ENCODE data around the gene TAS1R1. TPM values are rescaled to one million over a fixed set of nuclear protein-coding genes. Genes with fewer than 3 reads are reported as not detected.

TAS1R1 gene
- total RNA-seq, 1 experiment from 2014 or later: not detected

GRCh38 chr1:6517435-6517851 lies 37.7 kb upstream of the TAS1R1 start:
- no peak for TF ChIP-seq POLR2AphosphoS5 (IDR thresholded peaks at IDR 0.05; ENCODE audit: low read depth, low read length)
- TF ChIP-seq SIN3A (IDR thresholded peaks at IDR 0.05; ENCODE audit: borderline replicate concordance, insufficient read depth, low read depth, low read length): no peak
- TF ChIP-seq TCF7L2 (IDR thresholded peaks at IDR 0.05; ENCODE audit: low read depth, low read length): no peak
- TF ChIP-seq CTCF (IDR thresholded peaks at IDR 0.05): no peak
- BruUV-seq (replicated peaks): no TSS peak
- Histone ChIP-seq H3K9me3 (ENCODE audit: control insufficient read depth, insufficient read depth, low read depth, low read length) (no peaks in the 10 kb centered on the region), H3K36me3 (ENCODE audit: control insufficient read depth, insufficient read depth, low read length) (no peaks in the 10 kb centered on the region), H3K27ac (ENCODE audit: low read length) (no peak overlapping the region), H3K4me3 (ENCODE audit: low read depth in 2 of 2, low read length in 2 of 2) (no peak overlapping the region), H3K4me1 (ENCODE audit: control insufficient read depth, insufficient read depth, low read length) (peaks cover 8% of the 10 kb centered on the region), H3K27me3 (ENCODE audit: control insufficient read depth, insufficient read depth, low read length) (no peaks in the 10 kb centered on the region)
- no peak for DNase-seq (ENCODE audit: low read depth, low spot score)
- no peak for ATAC-seq
- intact Hi-C loops (cut with micrococcal nuclease; ENCODE audit: unreplicated experiment): no loop called here
- ChIA-PET POLR2A (interaction anchor here (0.6 kb wide), 1 partner anchor 491 kb away, joined by 3 read pairs; no protein-coding TSS in a partner anchor), CTCF (no interaction called here)
- in situ Hi-C loops (cut with HindIII; ENCODE audit: low pct_unique_long_range_greater_than_20kb, low sequenced_read_pairs): no loop called here

GRCh38 chr1:6519491-6519934 lies 35.6 kb upstream of the TAS1R1 start:
- in situ Hi-C loops (cut with HindIII; ENCODE audit: low pct_unique_long_range_greater_than_20kb, low sequenced_read_pairs): no loop called here
- DNase-seq (ENCODE audit: low read depth, low spot score): no peak
- Histone ChIP-seq H3K36me3 (ENCODE audit: control insufficient read depth, insufficient read depth, low read length) (no peaks in the 10 kb centered on the region; the same call in 1 of the 2 replicates), H3K27ac (ENCODE audit: low read length) (no peak overlapping the region), H3K9me3 (ENCODE audit: control insufficient read depth, insufficient read depth, low read depth, low read length) (no peaks in the 10 kb centered on the region), H3K4me1 (ENCODE audit: control insufficient read depth, insufficient read depth, low read length) (peaks cover 8% of the 10 kb centered on the region), H3K27me3 (ENCODE audit: control insufficient read depth, insufficient read depth, low read length) (no peaks in the 10 kb centered on the region), H3K4me3 (ENCODE audit: low read depth in 2 of 2, low read length in 2 of 2) (no peak overlapping the region)
- POLR2A ChIA-PET: no interaction called here
- CTCF ChIA-PET: interaction anchor here (0.7 to 1.2 kb wide), 2 partner anchors 19 to 33 kb away, joined by 3 read pairs; no protein-coding TSS in a partner anchor
- 0 out of 2 replicates have a peak, but pooled peaks have one; percentile 17 for ATAC-seq
- no TSS peak for BruUV-seq (replicated peaks)
- intact Hi-C loops (cut with micrococcal nuclease; ENCODE audit: unreplicated experiment): no loop called here
- TF ChIP-seq CTCF (IDR thresholded peaks at IDR 0.05) (no peak), TCF7L2 (IDR thresholded peaks at IDR 0.05; ENCODE audit: low read depth, low read length) (no peak), SIN3A (IDR thresholded peaks at IDR 0.05; ENCODE audit: borderline replicate concordance, insufficient read depth, low read depth, low read length) (no peak), REST (IDR thresholded peaks at IDR 0.05; ENCODE audit: insufficient read depth in 1 of 2, low read depth in 2 of 2, low read length in 1 of 2) (no peak), POLR2AphosphoS5 (IDR thresholded peaks at IDR 0.05; ENCODE audit: low read depth, low read length) (no peak)

Data from Panc1 (cell line).